GM19468 (cell line): ENCODE measurements around the gene SCNM1.
"Not testable (repeated sequence)": the region's sequence is repeated elsewhere in the genome, so short reads cannot be mapped to it uniquely, and the experiment has no call there.

ENCODE experiments used
- ATAC-seq: cut with Tn5 transposase; IDR thresholded peaks from one replicate; pipeline ENCODE4 v1.9.1; 2021; ENCODE audit warnings: mild to moderate bottlenecking, moderate library complexity, moderate number of reproducible peaks; ENCODE audit not compliant: unreplicated experiment; ENCODE audit errors: extremely low read depth

SCNM1 gene

DNA sequence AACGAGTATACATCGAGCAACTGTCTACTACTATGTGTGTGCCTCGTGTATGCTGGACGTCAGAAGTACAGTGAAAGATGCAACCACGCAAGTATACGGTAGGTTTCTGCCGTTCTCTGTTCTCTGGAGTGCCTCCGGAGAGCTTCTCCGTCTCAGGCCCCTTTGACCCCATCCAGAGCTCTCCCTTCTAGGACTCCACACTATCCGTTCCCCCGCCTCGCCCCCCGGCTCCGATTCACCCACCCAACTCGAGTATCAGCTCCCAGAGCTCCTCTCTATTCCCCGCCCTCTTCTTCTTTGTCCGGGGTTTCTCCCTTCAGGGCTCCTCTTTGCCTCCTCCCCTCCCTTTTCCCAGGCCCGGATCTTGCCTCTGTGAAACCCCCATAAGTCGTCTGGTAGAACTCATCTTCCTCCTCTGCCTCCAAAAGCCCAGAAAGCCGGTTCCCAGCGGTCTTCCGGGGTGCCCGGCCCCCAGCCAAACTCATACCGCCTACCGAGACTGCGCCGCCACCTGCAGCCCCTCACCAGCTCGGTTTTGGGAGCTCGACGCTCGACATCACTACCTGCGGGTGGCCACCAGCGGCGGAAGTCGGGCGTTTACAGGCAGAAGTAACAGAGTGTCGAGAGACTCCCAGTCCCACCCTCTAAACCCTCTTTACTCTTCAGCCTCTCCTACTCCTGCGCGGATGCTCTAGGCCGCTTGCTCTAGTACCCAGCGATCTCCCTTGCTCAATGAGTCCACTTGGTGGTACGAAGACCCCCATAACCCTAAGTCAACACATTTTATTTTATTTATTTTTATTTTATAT, 23.9 kb downstream of the SCNM1 start, which contains the start of gene VPS72:
VPS72 (minus strand) TSS at position 561 of the 809 bp plus-strand sequence; CDS start at position 485, 76 bp downstream.
- peak; percentile 42 for ATAC-seq

- no peak for ATAC-seq
Measured at GRCh38 chr1:151192047-151192446, 26.1 kb downstream of the SCNM1 start.

- ATAC-seq: no peak
Measured at GRCh38 chr1:151193304-151193703, 27.4 kb downstream of the SCNM1 start.

DNA sequence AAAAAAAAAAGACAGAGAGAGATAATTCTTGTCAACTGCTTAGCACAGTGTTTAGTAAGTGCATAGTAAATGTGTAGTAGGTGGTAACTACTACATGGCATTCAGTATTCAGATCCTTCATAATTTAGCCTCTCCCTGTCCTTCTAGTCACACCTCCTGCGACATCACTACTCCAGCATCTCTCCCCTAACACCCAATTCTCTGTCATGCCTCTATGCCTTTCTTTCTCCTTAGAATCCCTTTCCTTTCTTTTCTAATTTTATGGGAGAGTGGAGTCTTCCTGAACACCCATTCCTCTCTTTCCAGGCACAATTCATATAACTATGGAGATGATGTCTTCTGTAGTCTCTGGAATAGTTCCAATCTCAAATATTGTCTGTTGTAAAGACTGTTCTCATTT, 27.9 kb downstream of the SCNM1 start:
- no peak for ATAC-seq

DNA sequence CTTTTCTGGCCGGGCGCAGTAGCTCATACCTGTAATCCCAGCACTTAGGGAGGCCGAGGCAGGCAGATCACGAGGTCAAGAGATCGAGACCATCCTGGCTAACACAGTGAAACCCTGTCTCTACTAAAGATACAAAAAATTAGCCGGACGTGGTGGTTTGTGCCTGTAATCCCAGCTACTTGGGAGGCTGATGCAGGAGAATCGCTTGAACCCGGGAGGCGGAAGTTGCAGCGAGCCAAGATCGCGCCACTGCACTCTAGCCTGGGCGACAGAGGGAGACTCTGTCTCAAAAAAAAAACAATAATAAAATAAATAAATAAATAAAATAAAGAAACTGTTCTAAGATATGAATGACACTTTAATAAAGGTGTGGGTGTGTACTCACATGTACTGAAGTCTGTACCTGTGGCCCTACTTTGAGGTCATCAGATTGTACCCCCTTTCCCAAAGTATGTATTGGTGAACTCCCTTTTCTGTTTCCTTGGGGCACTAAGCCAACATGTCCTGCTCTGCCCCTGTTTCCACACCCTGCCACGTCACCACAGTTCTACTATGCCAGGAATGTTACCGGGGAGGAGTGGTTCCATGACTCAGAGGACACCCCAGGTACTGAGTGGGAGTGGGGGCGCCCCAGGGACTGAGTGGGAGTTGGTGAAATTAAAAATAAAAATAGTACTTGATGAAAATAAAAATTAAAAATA, 29.1 kb downstream of the SCNM1 start:
- ATAC-seq: not testable (repeated sequence)

DNA sequence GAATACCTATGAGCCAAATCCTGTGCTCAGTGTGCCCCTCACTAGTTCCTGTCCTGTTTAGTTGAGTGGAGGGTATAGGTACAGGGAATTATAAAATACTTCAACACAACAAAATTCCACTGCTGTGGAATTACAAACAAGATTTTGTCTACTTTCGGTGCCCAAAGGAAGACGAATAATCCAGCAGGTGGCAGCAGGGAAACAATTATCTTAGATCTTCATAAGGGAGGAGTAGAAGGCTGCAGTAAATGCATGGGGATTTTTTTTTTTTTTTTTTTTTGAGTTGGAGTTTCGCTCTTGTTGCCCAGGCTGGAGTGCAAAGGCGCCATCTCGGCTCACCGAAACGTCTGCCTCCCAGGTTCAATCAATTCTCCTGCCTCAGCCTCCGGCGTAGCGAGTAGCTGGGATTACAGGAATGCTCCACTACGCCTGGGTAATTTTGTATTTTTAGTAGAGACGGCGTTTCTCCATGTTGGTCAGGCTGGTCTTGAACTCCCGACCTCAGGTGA, 30.4 kb downstream of the SCNM1 start:
- no peak for ATAC-seq

- ATAC-seq: no peak
Measured at GRCh38 chr1:151197863-151198253, 31.9 kb downstream of the SCNM1 start.

DNA sequence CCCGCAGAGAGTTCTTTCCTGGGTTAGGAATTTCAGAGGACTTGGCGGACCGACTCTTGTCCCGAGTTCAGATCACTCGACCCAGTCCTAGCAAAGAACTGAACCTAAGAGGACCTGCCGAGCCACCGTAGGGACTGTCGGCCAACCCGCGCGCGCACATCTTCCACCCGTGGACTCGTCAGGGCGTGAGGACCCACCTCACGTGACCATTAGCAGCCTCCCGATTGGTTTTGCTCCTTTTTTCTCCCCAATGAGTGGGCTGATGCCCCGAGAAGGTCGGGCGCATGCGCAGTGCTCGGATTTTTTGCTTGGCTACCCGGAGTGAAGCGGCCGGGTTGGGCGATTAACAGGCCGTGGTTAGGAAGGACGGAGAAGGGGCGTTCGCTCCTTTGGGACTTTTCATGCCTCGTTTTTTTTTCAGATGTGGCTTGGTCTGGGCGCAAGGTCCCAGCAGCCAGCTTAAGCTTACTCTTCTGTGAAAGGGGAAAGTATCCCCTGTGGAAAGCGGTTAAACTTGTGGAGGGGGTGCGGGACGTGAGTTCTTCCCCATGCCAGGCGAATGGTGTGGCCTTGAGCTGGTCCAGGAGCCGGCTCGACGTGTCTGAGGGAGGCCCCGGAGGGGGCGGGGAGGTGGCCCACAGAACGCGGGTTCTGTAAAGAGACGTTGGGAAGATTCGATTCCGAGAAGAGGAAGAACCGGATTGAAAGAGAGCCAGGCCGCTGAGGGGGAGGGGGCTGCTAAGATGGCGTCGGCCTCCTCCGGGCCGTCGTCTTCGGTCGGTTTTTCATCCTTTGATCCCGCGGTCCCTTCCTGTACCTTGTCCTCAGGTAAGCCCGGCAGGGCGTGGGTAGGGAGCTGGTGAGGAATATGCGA, 32.5 kb downstream of the SCNM1 start, which contains the start of gene PIP5K1A:
PIP5K1A (plus strand) TSS at position 299 of the 874 bp plus-strand sequence; CDS start at position 744, 445 bp downstream.
- peak; percentile 84 for ATAC-seq

- no peak for ATAC-seq
Measured at GRCh38 chr1:151199873-151200581, 34.1 kb downstream of the SCNM1 start.

- not testable (repeated sequence) for ATAC-seq
Measured at GRCh38 chr1:151205381-151205965, 39.5 kb downstream of the SCNM1 start.

DNA sequence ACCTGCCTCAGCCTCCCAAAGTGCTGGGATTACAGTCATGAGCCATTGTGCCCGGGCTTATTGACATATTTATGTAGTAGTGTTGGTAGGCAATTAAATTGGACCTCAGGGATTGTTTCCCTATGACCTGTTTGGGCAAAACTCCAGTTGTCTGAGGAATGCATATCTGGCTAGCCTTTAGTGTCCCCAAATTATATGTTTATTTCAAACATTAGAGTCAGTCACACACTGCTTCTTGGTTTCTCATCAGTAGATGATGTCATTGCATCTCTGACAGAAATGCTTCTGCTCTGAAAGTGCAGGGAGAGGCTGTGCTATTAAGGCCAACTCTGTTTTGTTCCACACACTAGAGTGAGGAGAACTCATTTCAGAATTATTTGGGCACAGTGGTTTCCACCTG, 44.9 kb downstream of the SCNM1 start:
- no peak for ATAC-seq

DNA sequence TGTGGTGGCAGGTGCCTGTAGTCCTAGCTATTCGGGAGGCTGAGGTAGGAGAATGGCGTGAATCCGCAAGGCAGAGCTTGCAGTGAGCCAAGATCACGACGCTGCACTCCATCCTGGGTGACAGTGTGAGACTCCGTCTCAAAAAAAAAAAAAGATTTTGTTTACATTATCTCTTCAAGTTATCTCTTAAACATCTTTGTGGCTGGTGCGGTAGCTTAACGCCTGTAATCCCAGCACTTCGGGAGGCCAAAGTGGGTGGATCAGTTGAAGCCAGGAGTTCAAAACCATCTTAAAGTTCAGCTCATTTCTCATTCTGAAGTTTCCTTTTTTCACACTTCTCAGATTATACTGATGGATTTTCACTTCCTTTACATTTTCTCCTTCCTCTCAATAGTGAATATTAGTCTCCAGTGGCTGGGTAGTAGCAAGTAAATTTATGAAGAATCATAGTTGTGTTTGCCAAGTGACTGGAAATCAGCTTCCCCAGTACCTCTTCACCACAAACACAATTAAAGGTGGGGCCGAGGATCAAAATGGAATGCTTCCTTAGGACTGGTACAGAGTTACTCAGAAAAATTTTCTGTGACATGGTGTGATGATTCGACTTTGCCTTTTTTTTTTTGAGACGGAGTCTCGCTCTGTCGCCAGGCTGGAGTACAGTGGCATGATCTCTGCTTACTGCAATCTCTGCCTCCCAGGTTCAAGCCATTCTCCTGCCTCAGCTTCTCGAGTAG, 46.2 kb downstream of the SCNM1 start:
- ATAC-seq: no peak

GRCh38 chr1:151213560-151213959, 47.6 kb downstream of the SCNM1 start:
- ATAC-seq: no peak
